ENCODE results near the gene SFXN3.

- no peak for TF ChIP-seq POLR2A (IDR thresholded peaks at IDR 0.05)
- TF ChIP-seq CTCF (IDR thresholded peaks at IDR 0.05): no peak
- no peak for TF ChIP-seq EP300 (IDR thresholded peaks at IDR 0.05)
- TF ChIP-seq POLR2AphosphoS5 (IDR thresholded peaks at IDR 0.05): no peak
These were observed 50.2 kb downstream of the SFXN3 start for GRCh38 chr10:101080933-101081931.

All from upper lobe of left lung (tissue), 4 donors.